Stomach (tissue), 9 donors: ENCODE measurements around the gene AP5S1. TPM values are rescaled to one million over a fixed set of nuclear protein-coding genes. Genes with fewer than 3 reads are reported as not detected.

Experiments
- DNase-seq, 2 donors: peaks; one replicate each; pipeline versions ENCODE4 v3.0.0 to v3.0.0-alpha.2; 2013 to 2019
- H3K27ac ChIP-seq, 5 donors: fragments of 200-600 bp in 4 of 5; sonication (generic) in 4 of 5; one replicate each; pipeline ENCODE4 v1.5.1; 2013 to 2019; ENCODE audit warnings: mild to moderate bottlenecking in 1 of 5, moderate library complexity in 1 of 5
- H3K27me3 ChIP-seq, 3 donors: fragments of 200-600 bp; sonication (generic); one replicate each; pipeline ENCODE4 v1.5.1; 2017 to 2019; ENCODE audit warnings: mixed run types in 1 of 3
- H3K36me3 ChIP-seq, 4 donors: fragments of 200-600 bp; sonication (generic); 1 replicate in 3 of 4; 2 replicates in 1 of 4; pipeline ENCODE4 v1.5.1; 2016 to 2019
- H3K4me1 ChIP-seq, 4 donors: fragments of 200-600 bp; sonication (generic); one replicate each; pipeline ENCODE4 v1.5.1; 2016 to 2019
- H3K4me3 ChIP-seq, 4 donors: fragments of 200-600 bp; sonication (generic) in 3 of 4; one replicate each; pipeline ENCODE4 v1.5.1; 2016 to 2019; ENCODE audit warnings: mild to moderate bottlenecking in 1 of 4
- H3K9me3 ChIP-seq, 4 donors: fragments of 200-600 bp; sonication (generic); one replicate each; pipeline ENCODE4 v1.5.1; 2016 to 2019
- EP300 ChIP-seq: sonication (generic); formaldehyde crosslinking; IDR thresholded peaks from one replicate; pipeline ENCODE4 v1.6.1; 2017; ENCODE audit warnings: antibody characterized with exemption
- POLR2A ChIP-seq, 4 donors: fragments of 450-650 bp; IDR thresholded peaks; one replicate each; pipeline ENCODE4 v1.6.1; 2016; ENCODE audit warnings: antibody characterized with exemption in 4 of 4, control low read depth in 2 of 4, mild to moderate bottlenecking in 1 of 4, moderate library complexity in 1 of 4
- POLR2AphosphoS5 ChIP-seq, 3 donors: sonication (generic); formaldehyde crosslinking; IDR thresholded peaks; one replicate each; pipeline ENCODE4 v1.6.1; 2016; ENCODE audit warnings: antibody characterized with exemption in 3 of 3
- WGBS, 5 donors: extraction: QIAGEN DNeasy Blood & Tissue Kit in 3 of 5; methylation state at CpG; one replicate each; pipeline versions ENCODE4 v1.1.5 to v1.1.7; 2013 to 2018; 5-methylcytosine and 5-hydroxymethylcytosine counted together
- intact Hi-C: fragments of 100-400 bp; cut with DNase I; formaldehyde crosslinking; loops from one replicate; pipeline ENCODE4 v1.15.1; 2023; ENCODE audit warnings: low total_unique reads
- polyA plus RNA-seq, 3 donors: library from polyadenylated mRNA; stranded (reverse); fragments of 200-250 nt; gene quantifications; one replicate each; pipeline ENCODE4 v1.2.3, GENCODE V29; 2013
- total RNA-seq, 5 donors: library from RNA; depleted of rRNA; stranded (reverse); fragments of >200 nt; gene quantifications; one replicate each; pipeline versions ENCODE4 v1.1.0 to v1.2.3, GENCODE V29; 2014 to 2016
- TF ChIP-seq, protein P1 (sequence below), 7 experiments: fragments of 450-650 bp in 4 of 7; fragments of 200-600 bp in 3 of 7; sonication (generic) in 3 of 7; IDR thresholded peaks; one replicate each; pipeline ENCODE4 v1.5.1; 2016 to 2019; ENCODE audit warnings: antibody characterized with exemption in 7 of 7, control low read depth in 2 of 7, mild to moderate bottlenecking in 1 of 7
- donor health status: healthy with polysubstance abuse.
- donor health status: Bipolar disorder and iron deficiency.
- donor health status: healthy.

AP5S1 gene
- total and polyA plus RNA-seq, 8 donors: 1.8 to 14.8 (median 6.7) TPM

DNA sequence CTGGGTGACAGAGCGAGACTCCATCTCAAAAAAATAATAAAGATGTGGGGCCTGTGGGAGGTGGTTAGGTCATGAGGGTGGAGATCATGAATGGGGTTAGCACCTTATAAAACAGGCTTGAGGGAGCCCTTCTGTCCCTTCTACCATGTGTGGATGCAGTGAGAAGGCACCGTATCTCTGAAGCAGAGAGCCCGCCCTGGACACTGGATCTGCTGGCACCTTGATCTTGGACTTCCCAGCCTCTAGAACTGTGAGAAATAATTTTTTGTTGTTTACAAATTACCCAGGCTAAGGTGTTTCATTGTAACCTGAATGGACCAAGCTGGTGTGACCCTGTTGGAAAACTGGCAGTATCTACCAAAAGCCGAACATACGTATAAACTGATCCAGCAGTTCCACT, 53.2 kb downstream of the AP5S1 start:
- Histone ChIP-seq H3K4me3 (no peak overlapping the region), H3K27me3 (no peaks in the 10 kb centered on the region), H3K4me1 (peaks cover 0 to 12% (median 4%) of the 10 kb centered on the region in 4 donors), H3K9me3 (no peaks in the 10 kb centered on the region), H3K27ac (no peak overlapping the region), H3K36me3 (peaks cover 0 to 67% (median 56%) of the 10 kb centered on the region in 4 donors)
- intact Hi-C loops: no loop called here
- no peak for DNase-seq
- WGBS, 5 donors: 95 to 100% (median 99%) methylated on average over 5 of the region's 5 CpGs
- TF ChIP-seq EP300 (no peak), POLR2AphosphoS5 (IDR thresholded peaks at IDR 0.05) (no peak), POLR2A (IDR thresholded peaks at IDR 0.05) (no peak)
- TF ChIP-seq, protein P1, sequence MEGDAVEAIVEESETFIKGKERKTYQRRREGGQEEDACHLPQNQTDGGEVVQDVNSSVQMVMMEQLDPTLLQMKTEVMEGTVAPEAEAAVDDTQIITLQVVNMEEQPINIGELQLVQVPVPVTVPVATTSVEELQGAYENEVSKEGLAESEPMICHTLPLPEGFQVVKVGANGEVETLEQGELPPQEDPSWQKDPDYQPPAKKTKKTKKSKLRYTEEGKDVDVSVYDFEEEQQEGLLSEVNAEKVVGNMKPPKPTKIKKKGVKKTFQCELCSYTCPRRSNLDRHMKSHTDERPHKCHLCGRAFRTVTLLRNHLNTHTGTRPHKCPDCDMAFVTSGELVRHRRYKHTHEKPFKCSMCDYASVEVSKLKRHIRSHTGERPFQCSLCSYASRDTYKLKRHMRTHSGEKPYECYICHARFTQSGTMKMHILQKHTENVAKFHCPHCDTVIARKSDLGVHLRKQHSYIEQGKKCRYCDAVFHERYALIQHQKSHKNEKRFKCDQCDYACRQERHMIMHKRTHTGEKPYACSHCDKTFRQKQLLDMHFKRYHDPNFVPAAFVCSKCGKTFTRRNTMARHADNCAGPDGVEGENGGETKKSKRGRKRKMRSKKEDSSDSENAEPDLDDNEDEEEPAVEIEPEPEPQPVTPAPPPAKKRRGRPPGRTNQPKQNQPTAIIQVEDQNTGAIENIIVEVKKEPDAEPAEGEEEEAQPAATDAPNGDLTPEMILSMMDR (IDR thresholded peaks at IDR 0.05): no peak

DNA sequence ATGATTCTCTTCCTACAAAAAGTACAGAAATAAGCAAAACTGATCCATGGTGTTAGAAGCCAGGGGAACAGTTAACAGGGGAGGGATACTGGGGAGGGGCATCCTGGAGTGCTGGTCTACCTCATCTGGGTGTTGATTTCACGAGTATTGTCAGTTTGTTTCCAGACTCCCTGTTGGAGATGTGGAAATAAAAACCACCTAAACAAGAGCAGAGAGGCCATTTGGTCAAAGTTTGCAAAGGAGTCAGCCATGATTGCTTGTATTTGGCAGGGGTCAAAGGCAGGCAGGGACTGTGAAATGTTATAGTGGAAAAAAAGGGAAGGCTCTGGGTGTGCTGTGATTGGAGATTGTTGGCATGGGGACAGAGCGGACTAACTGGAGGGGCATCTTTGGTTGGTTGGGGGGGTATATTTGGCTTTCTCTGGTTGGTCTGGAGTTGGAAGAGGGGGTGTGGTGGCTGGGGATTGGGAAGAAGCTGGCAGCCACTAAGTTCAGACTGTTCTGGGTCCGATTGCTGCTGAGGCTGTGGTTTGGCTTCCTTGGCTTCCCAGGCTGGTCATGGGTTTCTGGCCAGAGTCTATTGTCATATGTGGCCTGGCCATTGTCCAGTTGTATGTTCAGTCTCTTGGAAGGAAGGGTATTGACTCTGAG, 54.0 kb downstream of the AP5S1 start:
- H3K4me3 ChIP-seq: no peak overlapping the region
- TF ChIP-seq POLR2AphosphoS5 (IDR thresholded peaks at IDR 0.05) (no peak), POLR2A (IDR thresholded peaks at IDR 0.05) (no peak), EP300 (no peak)
- TF ChIP-seq, protein P1 (IDR thresholded peaks at IDR 0.05): no peak
- WGBS, 5 donors: 55 to 74% (median 62%) methylated on average over 3 of the region's 3 CpGs
- no peak for DNase-seq
- peaks cover 0 to 12% (median 4%) of the 10 kb centered on the region in 4 donors for H3K4me1 ChIP-seq
- peaks cover 0 to 64% (median 52%) of the 10 kb centered on the region in 4 donors for H3K36me3 ChIP-seq
- no peaks in the 10 kb centered on the region for H3K27me3 ChIP-seq
- intact Hi-C loops: no loop called here
- H3K9me3 ChIP-seq: no peaks in the 10 kb centered on the region
- no peak overlapping the region for H3K27ac ChIP-seq

DNA sequence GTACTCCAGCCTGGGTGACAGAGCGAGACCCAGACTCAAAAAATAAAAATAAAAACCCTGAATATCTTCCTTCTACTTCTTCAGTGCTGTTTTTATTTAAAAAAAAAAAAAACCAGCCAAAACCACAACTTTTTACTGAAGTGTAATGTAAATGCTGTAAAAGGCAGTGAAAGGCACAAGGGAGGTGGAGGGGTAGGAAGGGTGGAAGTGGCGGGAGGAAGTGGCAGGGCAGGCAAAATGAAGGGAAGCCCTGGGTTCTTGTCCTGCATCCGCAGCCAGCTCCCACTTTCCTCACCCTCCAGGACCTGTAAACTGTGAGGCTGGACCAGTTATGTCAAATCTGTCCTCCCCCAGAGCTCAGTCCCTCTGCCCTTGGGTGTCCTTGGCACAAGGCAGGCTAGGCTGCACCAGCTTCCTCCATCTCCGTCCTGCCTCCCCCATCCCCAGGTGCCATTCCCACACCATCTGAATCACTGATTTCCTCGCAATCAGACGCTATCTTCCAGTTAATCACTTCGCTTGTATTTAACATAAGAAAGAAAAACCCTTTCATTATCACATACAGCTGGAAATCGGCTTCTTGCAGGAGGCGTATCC, 55.1 kb downstream of the AP5S1 start:
- 60 to 72% (median 69%) methylated on average over 9 of the region's 9 CpGs for WGBS, 5 donors
- intact Hi-C loops: no loop called here

DNA sequence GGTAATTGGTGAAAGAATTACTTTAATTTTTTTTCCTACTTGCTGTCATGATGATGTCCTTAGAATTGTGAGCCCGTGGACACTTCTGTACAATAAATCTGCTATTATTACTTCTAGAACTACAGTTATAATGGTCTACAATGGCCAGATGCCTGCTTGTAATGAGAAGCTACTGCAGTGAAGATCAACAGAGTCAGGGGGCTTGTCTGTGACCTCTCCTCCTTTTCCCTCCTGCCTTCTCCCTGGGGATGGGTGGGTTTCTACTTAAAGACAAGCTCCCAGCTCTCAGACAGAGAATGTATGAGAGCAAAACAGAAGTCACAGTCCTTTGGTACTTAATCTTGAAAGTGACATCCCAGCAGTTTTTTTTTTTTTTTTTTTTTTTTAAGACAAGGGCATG, 55.7 kb downstream of the AP5S1 start:
- no peaks in the 10 kb centered on the region for H3K27me3 ChIP-seq
- no peak overlapping the region for H3K4me3 ChIP-seq
- H3K4me1 ChIP-seq: peaks cover 0 to 12% (median 4%) of the 10 kb centered on the region in 4 donors
- peaks cover 0 to 50% (median 39%) of the 10 kb centered on the region in 4 donors for H3K36me3 ChIP-seq
- no peak overlapping the region for H3K27ac ChIP-seq
- no peaks in the 10 kb centered on the region for H3K9me3 ChIP-seq
- no peak for DNase-seq
- TF ChIP-seq POLR2AphosphoS5 (IDR thresholded peaks at IDR 0.05): no peak
- TF ChIP-seq POLR2A (IDR thresholded peaks at IDR 0.05): no peak
- TF ChIP-seq EP300: no peak
- TF ChIP-seq, protein P1 (IDR thresholded peaks at IDR 0.05): no peak
- intact Hi-C loops: no loop called here
- WGBS, 5 donors: 53 to 86% (median 63%) methylated on average over 1 of the region's 1 CpG

More for the DNA sequence above, 55.1 kb downstream of the AP5S1 start:
- H3K4me1 ChIP-seq: peaks cover 0 to 12% (median 4%) of the 10 kb centered on the region in 4 donors
- DNase-seq: no peak
- no peaks in the 10 kb centered on the region for H3K9me3 ChIP-seq
- H3K36me3 ChIP-seq: peaks cover 0 to 54% (median 42%) of the 10 kb centered on the region in 4 donors
- no peak overlapping the region for H3K4me3 ChIP-seq
- no peak overlapping the region for H3K27ac ChIP-seq
- H3K27me3 ChIP-seq: no peaks in the 10 kb centered on the region
- peak in 1 of 3 donors; percentile 26 for TF ChIP-seq POLR2AphosphoS5 (IDR thresholded peaks at IDR 0.05)
- no peak for TF ChIP-seq POLR2A (IDR thresholded peaks at IDR 0.05)
- no peak for TF ChIP-seq EP300
- TF ChIP-seq, protein P1 (IDR thresholded peaks at IDR 0.05): no peak
